Measurements from ENCODE around the gene CFAP54. TPM values are rescaled to one million over a fixed set of nuclear protein-coding genes. Genes with fewer than 3 reads are reported as not detected.

CFAP54 gene
- total and polyA plus RNA-seq, 2 donors from 2014 or later = 0.13 to 6.6 TPM

DNA sequence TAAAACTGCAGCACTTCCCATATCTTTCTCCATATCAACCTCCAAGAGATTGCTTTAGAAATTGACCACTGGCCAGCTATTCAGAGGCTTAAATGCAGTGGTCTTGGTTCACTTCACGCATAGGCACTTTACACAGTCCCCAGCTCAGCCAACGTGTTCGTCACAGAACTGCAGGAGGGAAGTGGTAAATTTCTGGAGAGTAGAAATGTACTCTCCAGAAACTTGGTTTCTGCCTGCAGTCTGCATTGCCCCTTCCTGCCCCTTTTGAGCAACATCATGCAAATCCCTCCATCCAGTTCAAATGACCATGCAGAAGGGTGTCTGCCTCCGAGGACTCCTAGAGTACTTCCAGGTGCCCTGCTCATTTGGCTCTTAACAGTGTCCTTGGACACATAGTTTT is 375.0 kb downstream of the CFAP54 start:
- H3K36me3 ChIP-seq (ENCODE audit: control insufficient read depth in 2 of 3, insufficient read depth in 3 of 3, low read length in 3 of 3) = no peaks in the 10 kb centered on the region
- H3K27ac ChIP-seq (ENCODE audit: low read depth in 2 of 2, low read length in 2 of 2) = no peak overlapping the region
- H3K27me3 ChIP-seq (ENCODE audit: control insufficient read depth, insufficient read depth, low read length) = no peaks in the 10 kb centered on the region
- H3K9ac ChIP-seq (ENCODE audit: low read length in 3 of 3) = no peak overlapping the region
- no peak overlapping the region for H3K4me3 ChIP-seq (ENCODE audit: low read length in 3 of 3)
- no peaks in the 10 kb centered on the region for H3K9me3 ChIP-seq (ENCODE audit: control insufficient read depth in 2 of 3, insufficient read depth in 1 of 3, low read length in 3 of 3)
- FAIRE-seq = no peak
- no peak for DNase-seq
- intact Hi-C loops (cut with DNase I) = no loop called here
- TF ChIP-seq, protein P1, sequence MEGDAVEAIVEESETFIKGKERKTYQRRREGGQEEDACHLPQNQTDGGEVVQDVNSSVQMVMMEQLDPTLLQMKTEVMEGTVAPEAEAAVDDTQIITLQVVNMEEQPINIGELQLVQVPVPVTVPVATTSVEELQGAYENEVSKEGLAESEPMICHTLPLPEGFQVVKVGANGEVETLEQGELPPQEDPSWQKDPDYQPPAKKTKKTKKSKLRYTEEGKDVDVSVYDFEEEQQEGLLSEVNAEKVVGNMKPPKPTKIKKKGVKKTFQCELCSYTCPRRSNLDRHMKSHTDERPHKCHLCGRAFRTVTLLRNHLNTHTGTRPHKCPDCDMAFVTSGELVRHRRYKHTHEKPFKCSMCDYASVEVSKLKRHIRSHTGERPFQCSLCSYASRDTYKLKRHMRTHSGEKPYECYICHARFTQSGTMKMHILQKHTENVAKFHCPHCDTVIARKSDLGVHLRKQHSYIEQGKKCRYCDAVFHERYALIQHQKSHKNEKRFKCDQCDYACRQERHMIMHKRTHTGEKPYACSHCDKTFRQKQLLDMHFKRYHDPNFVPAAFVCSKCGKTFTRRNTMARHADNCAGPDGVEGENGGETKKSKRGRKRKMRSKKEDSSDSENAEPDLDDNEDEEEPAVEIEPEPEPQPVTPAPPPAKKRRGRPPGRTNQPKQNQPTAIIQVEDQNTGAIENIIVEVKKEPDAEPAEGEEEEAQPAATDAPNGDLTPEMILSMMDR (IDR thresholded peaks at IDR 0.05; ENCODE audit: borderline replicate concordance, extremely low read depth, insufficient read depth) = no peak
- no peaks in the 10 kb centered on the region for H3K4me1 ChIP-seq (ENCODE audit: control insufficient read depth in 2 of 3, insufficient read depth in 2 of 3, low read depth in 1 of 3, low read length in 3 of 3)

DNA sequence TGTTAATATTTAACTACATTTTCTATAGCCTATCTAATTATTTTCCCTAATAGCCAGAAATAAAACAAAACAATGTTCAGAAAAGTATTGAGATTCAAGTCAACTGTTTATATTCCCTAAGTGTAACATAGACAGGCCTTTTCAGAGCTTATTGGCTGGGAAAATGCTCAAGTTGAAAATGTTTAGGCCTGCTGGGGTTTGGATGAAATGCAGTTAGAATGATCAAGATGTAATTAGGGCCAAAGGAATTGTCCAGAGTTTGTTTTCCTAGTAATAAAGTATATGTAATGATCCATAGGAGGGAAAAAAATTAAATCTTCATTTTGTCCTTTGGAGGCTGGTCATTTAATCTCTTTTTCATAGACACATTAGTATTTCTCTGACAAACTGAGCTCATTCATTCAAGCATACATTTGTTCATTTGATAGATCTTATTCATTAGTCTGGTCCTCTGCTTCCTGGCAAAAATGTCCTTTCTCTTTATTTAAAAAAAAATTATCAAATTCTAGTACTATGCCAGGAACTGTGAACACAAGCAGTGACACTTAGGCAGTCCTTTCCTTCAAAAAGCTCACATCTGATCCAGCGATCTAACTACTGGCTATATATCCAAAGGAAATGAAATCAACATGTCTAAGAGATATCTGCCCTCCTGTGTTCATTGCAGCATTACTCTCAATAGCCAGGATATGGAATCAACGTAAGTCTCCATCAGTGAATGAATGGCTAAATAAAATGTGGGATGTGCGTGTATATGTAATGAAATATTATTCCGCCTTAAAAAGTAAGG is 377.6 kb downstream of the CFAP54 start:
- no peak for DNase-seq
- H3K27ac ChIP-seq (ENCODE audit: low read depth in 2 of 2, low read length in 2 of 2) = no peak overlapping the region
- no peaks in the 10 kb centered on the region for H3K27me3 ChIP-seq (ENCODE audit: control insufficient read depth, insufficient read depth, low read length)
- H3K4me1 ChIP-seq (ENCODE audit: control insufficient read depth in 2 of 3, insufficient read depth in 2 of 3, low read depth in 1 of 3, low read length in 3 of 3) = no peaks in the 10 kb centered on the region
- FAIRE-seq = no peak
- H3K4me3 ChIP-seq (ENCODE audit: low read length in 3 of 3) = no peak overlapping the region
- TF ChIP-seq, protein P1 (IDR thresholded peaks at IDR 0.05; ENCODE audit: borderline replicate concordance, extremely low read depth, insufficient read depth) = no peak
- H3K36me3 ChIP-seq (ENCODE audit: control insufficient read depth in 2 of 3, insufficient read depth in 3 of 3, low read length in 3 of 3) = no peaks in the 10 kb centered on the region
- intact Hi-C loops (cut with DNase I) = no loop called here
- H3K9ac ChIP-seq (ENCODE audit: low read length in 3 of 3) = no peak overlapping the region
- H3K9me3 ChIP-seq (ENCODE audit: control insufficient read depth in 2 of 3, insufficient read depth in 1 of 3, low read length in 3 of 3) = no peaks in the 10 kb centered on the region

DNA sequence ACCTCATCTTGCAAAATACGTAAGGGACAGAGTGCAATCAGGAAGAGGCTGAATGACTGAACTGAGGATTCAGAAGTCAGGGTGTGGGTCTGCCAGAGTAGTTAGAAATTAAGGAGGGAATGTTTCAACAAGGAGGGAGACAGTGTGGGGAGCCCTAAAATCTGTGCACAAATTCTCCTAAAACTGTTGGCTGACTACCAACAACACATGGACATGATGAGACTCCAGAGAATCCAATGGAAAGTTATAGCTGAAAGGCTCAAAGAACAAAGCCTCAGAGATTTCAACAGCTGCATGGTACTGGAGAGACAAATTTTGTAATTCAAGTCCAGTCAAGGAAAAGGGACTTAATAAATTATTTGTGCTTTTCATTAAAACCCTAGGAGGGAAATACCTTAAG is 381.6 kb downstream of the CFAP54 start:
- Histone ChIP-seq H3K27me3 (ENCODE audit: control insufficient read depth, insufficient read depth, low read length) (no peaks in the 10 kb centered on the region), H3K9ac (ENCODE audit: low read length in 3 of 3) (no peak overlapping the region), H3K27ac (ENCODE audit: low read depth in 2 of 2, low read length in 2 of 2) (no peak overlapping the region), H3K9me3 (ENCODE audit: control insufficient read depth in 2 of 3, insufficient read depth in 1 of 3, low read length in 3 of 3) (peaks cover 0 to 3% (median 0%) of the 10 kb centered on the region in 3 donors), H3K4me1 (ENCODE audit: control insufficient read depth in 2 of 3, insufficient read depth in 2 of 3, low read depth in 1 of 3, low read length in 3 of 3) (no peaks in the 10 kb centered on the region), H3K4me3 (ENCODE audit: low read length in 3 of 3) (no peak overlapping the region), H3K36me3 (ENCODE audit: control insufficient read depth in 2 of 3, insufficient read depth in 3 of 3, low read length in 3 of 3) (no peaks in the 10 kb centered on the region)
- no peak for DNase-seq
- intact Hi-C loops (cut with DNase I) = no loop called here
- no peak for FAIRE-seq
- TF ChIP-seq, protein P1 (IDR thresholded peaks at IDR 0.05; ENCODE audit: borderline replicate concordance, extremely low read depth, insufficient read depth) = no peak

Measured in kidney (tissue), 14 donors.